Smooth muscle cell (in vitro differentiated cells): Measurements from ENCODE around the gene BMPR1A. TPM values are rescaled to one million over a fixed set of nuclear protein-coding genes. Genes with fewer than 3 reads are reported as not detected.
"Not testable (repeated sequence)": the region's sequence is repeated elsewhere in the genome, so short reads cannot be mapped to it uniquely, and the experiment has no call there.

Experiments
- DNase-seq: peaks from one replicate; lab custom pipeline; 2025; ENCODE audit not compliant: unreplicated experiment; lab: John Stamatoyannopoulos, UW
- H2AFZ ChIP-seq: fragments of 200-600 bp; sonication (generic); 2 replicates; pipeline ENCODE4 v1.6.0; 2016; ENCODE audit warnings: antibody characterized with exemption, low read depth, mild to moderate bottlenecking
- H3F3A ChIP-seq: fragments of 200-600 bp; sonication (generic); 2 replicates; pipeline ENCODE4 v1.6.0; 2017; ENCODE audit warnings: antibody characterized with exemption, low read depth
- H3K27ac ChIP-seq: fragments of 200-600 bp; sonication (generic); 2 replicates; pipeline ENCODE4 v1.5.1; 2016; ENCODE audit warnings: low read depth, mild to moderate bottlenecking
- H3K27me3 ChIP-seq: fragments of 200-600 bp; sonication (generic); 2 replicates; pipeline ENCODE4 v1.6.1; 2016; ENCODE audit warnings: low read depth, mild to moderate bottlenecking
- H3K36me3 ChIP-seq: fragments of 200-600 bp; sonication (generic); 2 replicates; pipeline ENCODE4 v1.5.1; 2016; ENCODE audit warnings: low read depth
- H3K4me1 ChIP-seq: fragments of 200-600 bp; sonication (generic); 2 replicates; pipeline ENCODE4 v1.5.1; 2016; ENCODE audit warnings: low read depth
- H3K4me2 ChIP-seq: fragments of 200-600 bp; sonication (generic); 2 replicates; pipeline ENCODE4 v1.6.0; 2016; ENCODE audit warnings: mild to moderate bottlenecking
- H3K4me3 ChIP-seq: fragments of 200-600 bp; sonication (generic); 2 replicates; pipeline ENCODE4 v1.5.1; 2016; ENCODE audit warnings: mild to moderate bottlenecking
- H3K79me2 ChIP-seq: fragments of 200-600 bp; sonication (generic); 2 replicates; pipeline ENCODE4 v1.6.0; 2016; ENCODE audit warnings: low read depth, mild to moderate bottlenecking
- H3K9ac ChIP-seq: fragments of 200-600 bp; sonication (generic); 2 replicates; pipeline ENCODE4 v1.6.0; 2016; ENCODE audit warnings: low read depth
- H3K9me3 ChIP-seq: fragments of 200-600 bp; sonication (generic); replicated peaks from 2 replicates; pipeline ENCODE4 v1.5.1; 2016; ENCODE audit warnings: low read depth
- H4K20me1 ChIP-seq: fragments of 200-600 bp; sonication (generic); 2 replicates; pipeline ENCODE4 v1.6.0; 2016; ENCODE audit warnings: low read depth
- WGBS: methylation state at CpG from one replicate; pipeline ENCODE4 v1.1.7; 2016; ENCODE audit warnings: low lambda C conversion rate; 5-methylcytosine and 5-hydroxymethylcytosine counted together
- polyA plus RNA-seq: library from polyadenylated mRNA; unstranded; fragments of >200 nt; fragmentation: Nextera tagmentation; extraction: Ambion mirVana; gene quantifications from 2 replicates; pipeline ENCODE4 v1.2.1, GENCODE V29; 2016
- total RNA-seq: library from RNA; depleted of rRNA; stranded (reverse); fragments of >200 nt; gene quantifications from 2 replicates; pipeline ENCODE4 v1.2.3, GENCODE V29; 2014
- TF ChIP-seq, protein P1 (sequence below): fragments of 200-600 bp; sonication (generic); IDR thresholded peaks from 2 replicates; pipeline ENCODE4 v1.5.1; 2017; ENCODE audit warnings: borderline replicate concordance, mild to moderate bottlenecking, antibody characterized with exemption; ENCODE audit not compliant: insufficient read depth, poor library complexity, severe bottlenecking

Gene BMPR1A
- total and polyA plus RNA-seq, 2 experiments from 2014 or later, result 15.5 to 80.9 TPM

DNA sequence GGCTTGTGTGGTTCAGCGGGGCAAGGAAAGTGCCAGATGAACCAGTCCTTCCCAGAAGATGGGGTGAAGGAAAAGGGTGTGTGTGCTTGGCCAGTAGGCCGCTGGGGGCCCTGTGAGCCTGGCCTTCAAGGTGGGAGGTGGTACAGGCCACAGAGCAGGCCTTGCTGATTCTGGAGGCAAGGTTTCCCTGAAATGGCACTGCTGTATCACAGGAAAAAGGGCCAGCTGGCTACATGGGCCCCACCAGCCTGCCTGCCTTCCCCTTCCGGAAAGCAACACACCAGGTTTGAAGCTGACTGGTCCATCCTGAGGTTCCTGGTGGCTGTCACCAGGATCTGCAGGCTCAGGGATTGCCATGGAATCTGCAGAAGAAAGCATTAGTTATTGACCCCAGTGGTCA is 188.5 kb downstream of the BMPR1A start:
- Histone ChIP-seq H3K4me3 (no peak overlapping the region), H2AFZ (no peak overlapping the region), H4K20me1 (no peaks in the 10 kb centered on the region), H3K36me3 (no peaks in the 10 kb centered on the region), H3K9ac (no peak overlapping the region), H3K9me3 (no peaks in the 10 kb centered on the region), H3K4me1 (no peaks in the 10 kb centered on the region), H3K27ac (no peak overlapping the region), H3K79me2 (no peaks in the 10 kb centered on the region), H3F3A (no peaks in the 10 kb centered on the region), H3K4me2 (no peak overlapping the region), H3K27me3 (no peaks in the 10 kb centered on the region)
- no peak for DNase-seq
- TF ChIP-seq, protein P1, sequence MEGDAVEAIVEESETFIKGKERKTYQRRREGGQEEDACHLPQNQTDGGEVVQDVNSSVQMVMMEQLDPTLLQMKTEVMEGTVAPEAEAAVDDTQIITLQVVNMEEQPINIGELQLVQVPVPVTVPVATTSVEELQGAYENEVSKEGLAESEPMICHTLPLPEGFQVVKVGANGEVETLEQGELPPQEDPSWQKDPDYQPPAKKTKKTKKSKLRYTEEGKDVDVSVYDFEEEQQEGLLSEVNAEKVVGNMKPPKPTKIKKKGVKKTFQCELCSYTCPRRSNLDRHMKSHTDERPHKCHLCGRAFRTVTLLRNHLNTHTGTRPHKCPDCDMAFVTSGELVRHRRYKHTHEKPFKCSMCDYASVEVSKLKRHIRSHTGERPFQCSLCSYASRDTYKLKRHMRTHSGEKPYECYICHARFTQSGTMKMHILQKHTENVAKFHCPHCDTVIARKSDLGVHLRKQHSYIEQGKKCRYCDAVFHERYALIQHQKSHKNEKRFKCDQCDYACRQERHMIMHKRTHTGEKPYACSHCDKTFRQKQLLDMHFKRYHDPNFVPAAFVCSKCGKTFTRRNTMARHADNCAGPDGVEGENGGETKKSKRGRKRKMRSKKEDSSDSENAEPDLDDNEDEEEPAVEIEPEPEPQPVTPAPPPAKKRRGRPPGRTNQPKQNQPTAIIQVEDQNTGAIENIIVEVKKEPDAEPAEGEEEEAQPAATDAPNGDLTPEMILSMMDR, result no peak
- WGBS, result 91% methylated on average over 3 of the region's 3 CpGs

DNA sequence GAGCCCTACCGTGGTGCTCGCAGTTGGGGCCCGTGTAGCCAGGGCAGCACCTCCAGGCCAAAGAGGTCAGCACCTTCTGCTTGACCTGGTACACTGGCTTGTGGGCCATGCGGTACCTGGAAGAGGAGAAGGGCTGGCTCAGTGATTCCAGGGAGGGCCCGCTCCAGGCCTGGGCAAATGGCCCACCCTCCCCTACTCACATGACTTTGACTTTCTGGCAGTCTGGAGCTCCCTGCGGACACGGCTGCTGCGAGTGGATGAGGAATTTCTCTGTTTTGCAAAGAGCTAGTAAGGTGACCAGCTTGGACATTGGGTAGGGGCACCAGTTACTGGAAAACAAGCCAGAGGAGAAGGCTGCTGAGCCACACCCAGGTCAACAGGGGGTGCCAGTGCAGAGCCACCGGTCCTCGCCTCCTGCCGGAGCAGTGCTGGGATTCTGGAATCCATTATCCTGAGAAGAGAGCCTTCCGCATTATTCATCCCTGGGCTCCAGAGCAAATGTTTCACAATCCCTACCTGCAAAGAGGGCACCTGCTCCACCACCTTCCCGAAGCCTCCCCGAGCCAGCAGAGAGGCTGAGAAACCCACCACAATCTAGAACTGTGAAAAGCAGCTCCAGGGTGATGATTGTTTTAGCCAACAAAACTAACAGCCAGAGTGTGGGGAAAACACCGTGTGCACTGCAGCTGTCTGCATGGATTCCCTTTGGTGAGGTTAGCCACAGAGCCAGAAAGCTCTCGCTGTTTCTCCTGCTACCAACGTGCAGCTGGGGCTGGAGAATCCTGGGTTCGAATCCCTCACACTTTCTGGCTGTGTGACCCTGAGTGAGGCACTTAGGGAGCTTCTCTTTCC is 189.2 kb downstream of the BMPR1A start:
- Histone ChIP-seq H3F3A (no peaks in the 10 kb centered on the region), H4K20me1 (no peaks in the 10 kb centered on the region), H3K4me1 (no peaks in the 10 kb centered on the region), H3K79me2 (no peaks in the 10 kb centered on the region), H2AFZ (no peak overlapping the region), H3K36me3 (no peaks in the 10 kb centered on the region), H3K9ac (no peak overlapping the region), H3K27ac (no peak overlapping the region), H3K4me3 (no peak overlapping the region), H3K4me2 (no peak overlapping the region), H3K27me3 (no peaks in the 10 kb centered on the region), H3K9me3 (no peaks in the 10 kb centered on the region)
- DNase-seq, result no peak
- 70% methylated on average over 18 of the region's 18 CpGs for WGBS
- TF ChIP-seq, protein P1, result peak; percentile 12

DNA sequence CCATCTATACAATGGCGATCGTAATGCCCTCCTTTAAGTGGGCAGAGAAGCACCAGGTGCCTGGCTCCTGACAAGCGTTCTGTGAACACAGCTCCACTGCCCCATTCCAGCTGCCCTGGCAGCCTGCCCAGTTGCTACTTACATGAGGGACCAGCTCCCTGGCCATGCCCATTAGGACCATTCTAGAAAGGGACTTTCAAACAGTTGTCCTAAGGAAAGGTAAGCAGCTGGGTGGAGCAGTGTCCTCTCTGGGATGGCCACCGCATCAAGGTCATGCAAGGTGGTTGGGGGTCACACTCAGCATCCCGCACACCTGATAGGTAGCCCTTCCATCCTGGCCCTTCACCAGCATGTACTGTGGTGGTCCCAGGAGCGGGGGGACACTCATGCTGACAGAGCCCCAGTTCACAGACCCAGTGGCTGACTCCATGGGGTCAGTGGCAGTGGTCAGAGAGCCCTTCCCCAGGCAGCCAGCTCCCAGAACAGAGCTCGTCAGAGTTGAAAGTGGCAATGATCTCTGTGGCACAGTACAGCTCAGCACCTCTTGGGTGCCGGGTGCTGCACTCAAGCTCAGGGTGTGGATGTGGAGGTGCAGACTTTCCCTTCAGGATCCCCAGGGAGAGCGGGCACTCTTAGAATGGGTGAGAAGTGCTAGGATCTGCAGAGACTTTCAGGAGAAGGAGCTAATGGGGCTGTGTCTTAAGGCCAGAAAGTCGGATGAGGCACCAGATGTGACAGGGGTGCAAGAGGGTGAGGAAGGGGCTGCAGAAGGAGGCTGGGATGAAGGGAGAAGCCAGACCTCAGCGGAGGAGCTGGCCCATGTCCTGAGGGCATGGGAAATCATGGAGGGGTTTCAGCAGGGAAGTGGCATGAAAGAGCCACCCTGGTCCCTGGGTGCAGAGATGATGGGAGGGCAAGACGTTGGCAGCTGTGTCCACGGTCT is 190.1 kb downstream of the BMPR1A start:
- H2AFZ ChIP-seq, result no peak overlapping the region
- no peaks in the 10 kb centered on the region for H3K9me3 ChIP-seq
- no peaks in the 10 kb centered on the region for H3K27me3 ChIP-seq
- H3F3A ChIP-seq, result no peaks in the 10 kb centered on the region
- no peaks in the 10 kb centered on the region for H3K79me2 ChIP-seq
- no peak for DNase-seq
- H3K4me2 ChIP-seq, result no peak overlapping the region
- no peaks in the 10 kb centered on the region for H3K4me1 ChIP-seq
- H3K27ac ChIP-seq, result no peak overlapping the region
- 95% methylated on average over 13 of the region's 13 CpGs for WGBS
- TF ChIP-seq, protein P1, result no peak
- no peaks in the 10 kb centered on the region for H3K36me3 ChIP-seq
- H3K9ac ChIP-seq, result no peak overlapping the region
- H4K20me1 ChIP-seq, result no peaks in the 10 kb centered on the region
- H3K4me3 ChIP-seq, result no peak overlapping the region

DNA sequence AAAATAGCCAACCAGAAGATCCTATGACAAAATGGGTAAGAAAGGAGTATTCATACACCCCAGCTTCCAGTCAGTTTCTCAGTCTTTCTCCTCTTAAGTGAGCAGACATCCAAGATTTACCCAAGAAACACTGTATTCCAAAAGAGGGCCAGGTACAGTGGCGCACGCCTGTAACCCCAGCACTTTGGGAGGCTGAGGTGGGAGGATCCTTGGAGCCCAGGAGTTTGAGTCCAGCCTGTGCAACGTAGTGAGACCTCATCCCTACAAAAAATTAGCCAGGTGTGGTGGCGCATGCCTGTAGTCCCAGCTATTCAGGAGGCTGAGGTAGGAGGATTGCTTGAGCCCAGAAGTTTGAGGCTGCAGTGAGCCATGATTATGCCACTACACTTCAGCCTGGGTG is 191.4 kb downstream of the BMPR1A start:
- not testable (repeated sequence) for H3K36me3 ChIP-seq, H3K4me1 ChIP-seq, H3K27ac ChIP-seq, H3K9me3 ChIP-seq, H3K4me2 ChIP-seq, H3K79me2 ChIP-seq, H2AFZ ChIP-seq, DNase-seq, H3K4me3 ChIP-seq, H3K9ac ChIP-seq, H3K27me3 ChIP-seq, H4K20me1 ChIP-seq, H3F3A ChIP-seq
- WGBS, result 91% methylated on average over 4 of the region's 4 CpGs
